IPS-20b (cell line): Measurements from ENCODE around the gene TXN.
"Not testable (repeated sequence)": the region's sequence is repeated elsewhere in the genome, so short reads cannot be mapped to it uniquely, and the experiment has no call there.

Experiments
- H3K27ac ChIP-seq: one replicate; pipeline ENCODE4 v1.5.1; 2013; ENCODE audit warnings: low read length
- H3K27me3 ChIP-seq: 2 replicates; pipeline ENCODE4 v1.6.1; 2013; ENCODE audit warnings: mild to moderate bottlenecking, low read length, inconsistent platforms; ENCODE audit not compliant: insufficient read depth
- H3K36me3 ChIP-seq: 2 replicates; pipeline ENCODE4 v1.6.1; 2013; ENCODE audit warnings: low read depth, mild to moderate bottlenecking, inconsistent platforms, low read length, moderate library complexity; ENCODE audit not compliant: insufficient read depth
- H3K4me1 ChIP-seq: 2 replicates; pipeline ENCODE4 v1.6.1; 2013; ENCODE audit warnings: mild to moderate bottlenecking, control low read depth, inconsistent platforms, low read length, moderate library complexity; ENCODE audit not compliant: insufficient read depth
- H3K4me3 ChIP-seq: 2 replicates; pipeline ENCODE4 v1.5.1; 2013; ENCODE audit warnings: mild to moderate bottlenecking, low read length, inconsistent platforms
- H3K9ac ChIP-seq: 2 replicates; pipeline ENCODE4 v1.6.1; 2013; ENCODE audit warnings: low read depth, mild to moderate bottlenecking, inconsistent platforms, low read length, moderate library complexity
- H3K9me3 ChIP-seq: 2 replicates; pipeline ENCODE4 v1.6.1; 2013; ENCODE audit warnings: mild to moderate bottlenecking, low read depth, low read length, inconsistent platforms; ENCODE audit not compliant: insufficient read depth

Gene TXN

GRCh38 chr9:110255463-110256379, 586 bp downstream of the TXN start:
- Histone ChIP-seq H3K9ac (peak overlapping the region; percentile 53), H3K4me3 (peak overlapping the region; percentile 74), H3K27me3 (no peaks in the 10 kb centered on the region), H3K9me3 (no peaks in the 10 kb centered on the region), H3K27ac (no peak overlapping the region), H3K4me1 (peaks cover 24% of the 10 kb centered on the region), H3K36me3 (peaks cover 5% of the 10 kb centered on the region; the same call in 1 of the 2 replicates)

GRCh38 chr9:110255034-110255462, 1.3 kb downstream of the TXN start:
- Histone ChIP-seq H3K4me3 (peak overlapping the region; percentile 74), H3K9me3 (no peaks in the 10 kb centered on the region), H3K4me1 (peaks cover 24% of the 10 kb centered on the region), H3K27me3 (no peaks in the 10 kb centered on the region), H3K9ac (peak overlapping the region; percentile 53), H3K27ac (no peak overlapping the region), H3K36me3 (peaks cover 11% of the 10 kb centered on the region)

GRCh38 chr9:110254500-110254899, 1.8 kb downstream of the TXN start:
- no peak overlapping the region for H3K27ac ChIP-seq
- H3K4me3 ChIP-seq: peak overlapping the region; percentile 74
- peaks cover 17% of the 10 kb centered on the region for H3K36me3 ChIP-seq
- peaks cover 24% of the 10 kb centered on the region for H3K4me1 ChIP-seq
- peak overlapping the region; percentile 53; the same call in 1 of the 2 replicates for H3K9ac ChIP-seq
- no peaks in the 10 kb centered on the region for H3K9me3 ChIP-seq
- no peaks in the 10 kb centered on the region for H3K27me3 ChIP-seq

GRCh38 chr9:110252509-110253139, 3.7 kb downstream of the TXN start:
- Histone ChIP-seq H3K27ac (no peak overlapping the region), H3K9ac (no peak overlapping the region), H3K36me3 (peaks cover 32% of the 10 kb centered on the region), H3K27me3 (no peaks in the 10 kb centered on the region), H3K4me1 (peaks cover 18% of the 10 kb centered on the region), H3K4me3 (no peak overlapping the region), H3K9me3 (no peaks in the 10 kb centered on the region)

GRCh38 chr9:110251770-110252169, 4.5 kb downstream of the TXN start:
- Histone ChIP-seq H3K4me1 (peaks cover 13% of the 10 kb centered on the region), H3K36me3 (peaks cover 39% of the 10 kb centered on the region)

DNA sequence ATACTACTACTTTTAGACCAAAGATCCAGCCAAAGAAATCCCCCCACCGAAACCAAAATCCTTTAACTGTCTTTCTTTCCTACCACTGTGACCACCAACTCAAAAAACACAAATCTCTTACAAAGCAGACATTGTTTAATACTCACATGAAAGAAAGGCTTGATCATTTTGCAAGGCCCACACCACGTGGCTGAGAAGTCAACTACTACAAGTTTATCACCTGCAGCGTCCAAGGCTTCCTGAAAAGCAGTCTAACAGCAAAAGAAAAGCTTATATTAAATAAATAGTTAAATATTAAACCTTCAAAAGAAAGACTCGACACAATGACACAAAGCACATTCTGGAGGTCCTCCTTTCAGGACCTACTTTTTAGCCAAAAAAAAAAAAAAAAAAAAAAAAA, 5.1 kb downstream of the TXN start:
- Histone ChIP-seq H3K36me3 (peaks cover 44% of the 10 kb centered on the region), H3K9me3 (no peaks in the 10 kb centered on the region), H3K9ac (no peak overlapping the region)

More at GRCh38 chr9:110251770-110252169, 4.5 kb downstream of the TXN start:
- H3K9ac ChIP-seq, H3K27me3 ChIP-seq, H3K9me3 ChIP-seq, H3K4me3 ChIP-seq, H3K27ac ChIP-seq: not testable (repeated sequence)

GRCh38 chr9:110249603-110250002, 6.7 kb downstream of the TXN start:
- Histone ChIP-seq H3K9ac (no peak overlapping the region), H3K9me3 (no peaks in the 10 kb centered on the region), H3K4me3 (no peak overlapping the region), H3K36me3 (peaks cover 55% of the 10 kb centered on the region), H3K4me1 (peaks cover 12% of the 10 kb centered on the region), H3K27me3 (no peaks in the 10 kb centered on the region), H3K27ac (no peak overlapping the region)

More for the DNA sequence above, 5.1 kb downstream of the TXN start:
- Histone ChIP-seq H3K4me1 (peaks cover 13% of the 10 kb centered on the region), H3K27me3 (no peaks in the 10 kb centered on the region), H3K4me3 (no peak overlapping the region), H3K27ac (no peak overlapping the region)

- H3K4me1 ChIP-seq: 0 out of 2 replicates have a peak, but pooled peaks cover under 1% of the 10 kb centered on the region
These were observed 7.9 kb downstream of the TXN start for GRCh38 chr9:110248361-110248760.

GRCh38 chr9:110246214-110246613, 10.1 kb downstream of the TXN start:
- Histone ChIP-seq H3K9ac (no peak overlapping the region), H3K9me3 (no peaks in the 10 kb centered on the region), H3K27ac (no peak overlapping the region), H3K36me3 (peaks cover 77% of the 10 kb centered on the region), H3K27me3 (no peaks in the 10 kb centered on the region), H3K4me3 (no peak overlapping the region), H3K4me1 (peaks cover 5% of the 10 kb centered on the region; the same call in 1 of the 2 replicates)

More at GRCh38 chr9:110248361-110248760, 7.9 kb downstream of the TXN start:
- H3K9me3 ChIP-seq: no peaks in the 10 kb centered on the region
- no peak overlapping the region for H3K4me3 ChIP-seq
- no peaks in the 10 kb centered on the region for H3K27me3 ChIP-seq
- peaks cover 67% of the 10 kb centered on the region for H3K36me3 ChIP-seq
- H3K27ac ChIP-seq: no peak overlapping the region
- no peak overlapping the region for H3K9ac ChIP-seq

DNA sequence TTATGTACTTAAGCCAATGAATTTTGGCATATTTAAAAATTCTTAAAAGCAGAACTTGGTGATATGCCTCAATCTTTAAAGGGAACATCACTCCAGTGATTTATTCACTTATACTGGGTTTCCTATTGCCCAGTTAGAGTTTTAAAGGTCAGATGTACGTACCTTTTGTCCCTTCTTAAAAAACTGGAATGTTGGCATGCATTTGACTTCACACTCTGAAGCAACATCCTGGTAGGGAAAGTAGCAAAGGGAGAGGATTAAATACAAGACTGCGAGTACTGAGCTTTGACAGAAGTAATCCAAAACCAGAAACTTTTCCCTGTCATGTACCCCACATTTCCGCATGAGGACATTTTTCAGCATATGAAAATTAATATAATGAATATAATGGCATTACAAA, 11.7 kb downstream of the TXN start:
- H3K9ac ChIP-seq: no peak overlapping the region
- peaks cover 62% of the 10 kb centered on the region for H3K36me3 ChIP-seq
- no peaks in the 10 kb centered on the region for H3K9me3 ChIP-seq
- peaks cover 5% of the 10 kb centered on the region; the same call in 1 of the 2 replicates for H3K4me1 ChIP-seq
- no peaks in the 10 kb centered on the region for H3K27me3 ChIP-seq
- H3K27ac ChIP-seq: no peak overlapping the region
- no peak overlapping the region for H3K4me3 ChIP-seq

- Histone ChIP-seq H3K27ac (no peak overlapping the region), H3K4me1 (peaks cover 5% of the 10 kb centered on the region; the same call in 1 of the 2 replicates), H3K36me3 (peaks cover 39% of the 10 kb centered on the region), H3K9ac (no peak overlapping the region), H3K9me3 (no peaks in the 10 kb centered on the region), H3K4me3 (no peak overlapping the region), H3K27me3 (no peaks in the 10 kb centered on the region)
These were observed 14.4 kb downstream of the TXN start for GRCh38 chr9:110241858-110242321.
